HepG2 (cell line): ENCODE results near the gene SBNO2. TPM values are rescaled to one million over a fixed set of nuclear protein-coding genes. Genes with fewer than 3 reads are reported as not detected.

Source experiments
- ARNTL ChIP-seq: sonication (generic); formaldehyde crosslinking; IDR thresholded peaks from 2 replicates; pipeline ENCODE4 v1.4.0; 2020; ENCODE audit warnings: mild to moderate bottlenecking, missing genetic modification reagents
- MBNL3 ChIP-seq: fragments of 250-450 bp; sonication (Bioruptor Pico); conservative IDR thresholded peaks from 2 replicates; pipeline ENCODE4 v1.8.0; 2022; ENCODE audit warnings: mild to moderate bottlenecking, inconsistent platforms
- MEIS1 ChIP-seq: sonication (generic); formaldehyde crosslinking; IDR thresholded peaks from 2 replicates; pipeline ENCODE4 v1.9.0; 2021; ENCODE audit warnings: mild to moderate bottlenecking, missing genetic modification reagents, moderate library complexity, borderline replicate concordance
- NCOA2 ChIP-seq: sonication (generic); formaldehyde crosslinking; IDR thresholded peaks from 2 replicates; pipeline ENCODE4 v1.8.0; 2022; ENCODE audit warnings: inconsistent platforms
- POGZ ChIP-seq: sonication (generic); formaldehyde crosslinking; IDR thresholded peaks from 2 replicates; pipeline ENCODE4 v1.4.0; 2020; ENCODE audit warnings: mild to moderate bottlenecking, missing genetic modification reagents
- PPARG ChIP-seq: conservative IDR thresholded peaks from 2 replicates; pipeline ENCODE4 v1.6.1; 2016; ENCODE audit warnings: missing biosample characterization, missing genetic modification reagents
- PRDM4 ChIP-seq: sonication (generic); formaldehyde crosslinking; IDR thresholded peaks from 2 replicates; pipeline ENCODE4 v1.9.0; 2021; ENCODE audit warnings: missing genetic modification reagents, borderline replicate concordance
- PRPF4 ChIP-seq: fragments of 200-400 bp; formaldehyde crosslinking; IDR thresholded peaks from 2 replicates; pipeline ENCODE4 v1.6.1; 2016; ENCODE audit warnings: low read length, low read depth; ENCODE audit not compliant: poor library complexity, severe bottlenecking
- RAD51 ChIP-seq: fragments of 450-650 bp; IDR thresholded peaks from 2 replicates; pipeline ENCODE4 v1.6.1; 2016; ENCODE audit warnings: borderline replicate concordance
- SMARCC2 ChIP-seq: fragments of 450-650 bp; IDR thresholded peaks from 2 replicates; pipeline ENCODE4 v1.6.1; 2017; ENCODE audit warnings: antibody characterized with exemption, mild to moderate bottlenecking
- SOX6 ChIP-seq, 2 experiments: fragments of 450-650 bp in 1 of 2; sonication (generic) in 1 of 2; formaldehyde crosslinking in 1 of 2; IDR thresholded peaks; 2 replicates each; pipeline versions ENCODE4 v1.4.0 to v1.6.1; 2017 to 2020; ENCODE audit warnings: antibody characterized with exemption in 1 of 2, mild to moderate bottlenecking in 1 of 2, missing genetic modification reagents in 1 of 2
- TEAD3 ChIP-seq: optimal IDR thresholded peaks from 2 replicates; pipeline ENCODE3; 2016; ENCODE audit warnings: borderline replicate concordance
- ZC3H13 ChIP-seq: sonication (generic); formaldehyde crosslinking; IDR thresholded peaks from 2 replicates; pipeline ENCODE4 v1.8.1; 2023; ENCODE audit warnings: mild to moderate bottlenecking, missing genetic modification reagents, moderate library complexity
- ZNF263 ChIP-seq: sonication (generic); formaldehyde crosslinking; IDR thresholded peaks from 2 replicates; pipeline ENCODE4 v1.4.0; 2020; ENCODE audit warnings: missing genetic modification reagents
- ZNF329 ChIP-seq: sonication (generic); formaldehyde crosslinking; IDR thresholded peaks from 2 replicates; pipeline ENCODE4 v1.9.0; 2021; ENCODE audit warnings: low read depth, mild to moderate bottlenecking, missing genetic modification reagents
- ZNF512 ChIP-seq: sonication (generic); formaldehyde crosslinking; IDR thresholded peaks from 2 replicates; pipeline ENCODE4 v1.4.0; 2020; ENCODE audit warnings: mild to moderate bottlenecking, missing genetic modification reagents
- ZNF550 ChIP-seq: sonication (generic); formaldehyde crosslinking; IDR thresholded peaks from 2 replicates; pipeline ENCODE4 v1.4.0; 2020; ENCODE audit warnings: mild to moderate bottlenecking, missing genetic modification reagents, borderline replicate concordance
- ZNF576 ChIP-seq: sonication (generic); formaldehyde crosslinking; IDR thresholded peaks from 2 replicates; pipeline ENCODE4 v1.4.0; 2020; ENCODE audit warnings: mild to moderate bottlenecking, missing genetic modification reagents
- ZNF580 ChIP-seq: IDR thresholded peaks from 2 replicates; pipeline ENCODE4 v1.6.1; 2016; ENCODE audit warnings: low read depth, borderline replicate concordance
- ZNF619 ChIP-seq: sonication (generic); formaldehyde crosslinking; IDR thresholded peaks from 2 replicates; pipeline ENCODE4 v1.4.0; 2020; ENCODE audit warnings: mild to moderate bottlenecking, missing genetic modification reagents
- ZSCAN9 ChIP-seq: IDR thresholded peaks from 2 replicates; pipeline ENCODE4 v1.6.1; 2016; ENCODE audit warnings: borderline replicate concordance
- ZUFSP ChIP-seq: sonication (generic); formaldehyde crosslinking; IDR thresholded peaks from 2 replicates; pipeline ENCODE4 v1.9.0; 2021; ENCODE audit warnings: missing genetic modification reagents, mild to moderate bottlenecking, borderline replicate concordance
- polyA plus RNA-seq, 8 experiments: library from polyadenylated mRNA; depleted of rRNA in 3 of 8; stranded (reverse) in 7 of 8; unstranded in 1 of 8; fragments of >200 nt; fragmentation: Illumina TruSeq in 4 of 8; extraction: Trizol in 4 of 8; gene quantifications; 2 replicates each; pipeline versions ENCODE4 v1.2.1 to v1.2.3, GENCODE V29; 2011 to 2016; ENCODE audit warnings: low read depth in 4 of 8, missing spikeins in 1 of 8, mixed read lengths in 1 of 8; ENCODE audit not compliant: insufficient read depth in 1 of 8
- total RNA-seq, 5 experiments: library from RNA; depleted of rRNA; stranded (reverse); fragments of >200 nt; fragmentation: Illumina TruSeq; extraction: Trizol; gene quantifications; 2 replicates each; pipeline ENCODE4 v1.2.3, GENCODE V29; 2016; ENCODE audit warnings: low read depth in 1 of 5

SBNO2 gene
- total and polyA plus RNA-seq, 2 of the 13 experiments (the other 11 are each of a cell fraction or from before 2014, with no cell fraction given), result 8.6 to 10.4 TPM

- TF ChIP-seq SMARCC2 (no peak), ZNF329 (CRISPR knock-in tag) (no peak), RAD51 (no peak), PRPF4 (no peak), ZC3H13 (CRISPR knock-in tag) (0 out of 2 replicates have a peak, but pooled peaks have one; percentile 45), PRDM4 (no peak), POGZ (no peak), TEAD3 (peak; percentile 70), ZNF619 (CRISPR knock-in tag) (no peak), ARNTL (CRISPR knock-in tag) (no peak), MEIS1 (CRISPR knock-in tag) (no peak), ZNF512 (CRISPR knock-in tag) (no peak), NCOA2 (0 out of 2 replicates have a peak, but pooled peaks have one; percentile 14), ZNF576 (CRISPR knock-in tag) (no peak), ZNF580 (CRISPR knock-in tag) (peak; percentile 59; the same call in 1 of the 2 replicates), ZUFSP (CRISPR knock-in tag) (no peak), ZNF550 (CRISPR knock-in tag) (no peak), MBNL3 (CRISPR knock-in tag) (no peak), SOX6 (IDR thresholded peaks at IDR 0.05) (no peak), SOX6 (CRISPR knock-in tag; IDR thresholded peaks at IDR 0.05) (peak; percentile 25; the same call in 1 of the 2 replicates), PPARG (CRISPR knock-in tag) (0 out of 2 replicates have a peak, but pooled peaks have one; percentile 13), ZNF263 (CRISPR knock-in tag) (no peak), ZSCAN9 (CRISPR knock-in tag) (no peak)
These were observed 78.9 kb downstream of the SBNO2 start, which contains the start of gene POLR2E (continued) for GRCh38 chr19:1094978-1095701.
